GM21526 (cell line): ENCODE data around the gene DLGAP4.

Experiments used
- ATAC-seq: cut with Tn5 transposase; IDR thresholded peaks from one replicate; pipeline ENCODE4 v1.9.1; 2021; ENCODE audit warnings: moderate library complexity; ENCODE audit not compliant: unreplicated experiment, low FRiP score

The DLGAP4 gene

DNA sequence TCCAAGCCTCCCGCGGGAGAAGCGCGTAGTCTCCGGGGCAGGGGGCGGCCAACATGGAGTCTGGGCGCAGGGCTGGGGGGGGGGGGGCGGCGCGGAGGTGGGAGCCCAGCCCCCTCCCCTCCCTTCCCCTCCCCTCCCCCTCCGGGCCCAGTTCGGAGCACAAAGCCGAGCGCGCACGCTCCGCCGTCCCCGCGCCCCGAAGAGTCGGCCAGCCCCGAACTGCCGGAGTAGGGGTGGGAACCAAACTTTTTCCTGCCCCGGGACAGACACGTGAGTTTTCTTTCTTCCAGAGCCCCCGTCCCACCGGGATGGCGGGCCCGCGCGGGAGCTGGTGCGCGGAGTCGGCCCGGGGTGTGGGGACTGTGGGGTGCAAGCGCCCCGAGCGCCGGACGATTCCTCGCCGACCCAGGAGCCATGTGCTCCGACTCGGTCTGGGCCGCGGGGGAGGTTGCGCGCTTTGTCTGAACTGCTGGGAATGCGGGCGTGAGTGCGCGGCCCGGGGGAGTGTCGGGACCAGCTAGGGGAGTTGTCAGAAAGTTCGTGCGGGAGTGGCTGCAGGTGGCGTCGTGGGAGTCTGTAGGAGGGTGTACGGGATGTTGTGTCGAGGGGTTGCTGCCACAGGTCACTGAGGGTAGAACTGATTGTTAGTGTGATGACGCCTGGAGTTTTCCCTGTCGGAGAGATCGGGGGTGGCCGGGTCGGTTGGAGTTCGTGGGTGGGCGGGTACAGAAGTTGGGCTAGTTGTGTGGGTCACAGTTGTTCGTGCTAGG lies 268.4 kb downstream of the DLGAP4 start:
- ATAC-seq = no peak

GRCh38 chr20:36576081-36576445 lies 269.9 kb downstream of the DLGAP4 start:
- no peak for ATAC-seq
